Left lung (tissue), 10 donors: ENCODE measurements around the gene ADAM15. TPM values are rescaled to one million over a fixed set of nuclear protein-coding genes. Genes with fewer than 3 reads are reported as not detected.

Source experiments
- ATAC-seq: fragments of 200-7000 bp; cut with Tn5 transposase; one replicate; pipeline ENCODE4 v1.9.1; 2020; ENCODE audit warnings: moderate library complexity
- DNase-seq, 4 donors: peaks; one replicate each; pipeline ENCODE4 v3.0.0-alpha.2; 2013 to 2020
- H3K27ac ChIP-seq, 2 donors: fragments of 200-600 bp; sonication (generic) in 1 of 2; one replicate each; pipeline versions ENCODE4 v1.5.0 to v1.8.0; 2020 to 2021
- H3K27me3 ChIP-seq, 2 donors: fragments of 200-600 bp; sonication (generic) in 1 of 2; one replicate each; pipeline versions ENCODE4 v1.5.0 to v1.8.0; 2020 to 2021
- H3K36me3 ChIP-seq, 2 donors: fragments of 200-600 bp; sonication (generic) in 1 of 2; one replicate each; pipeline versions ENCODE4 v1.5.0 to v1.8.0; 2020 to 2021
- H3K4me1 ChIP-seq, 2 donors: fragments of 200-600 bp; one replicate each; pipeline ENCODE4 v1.8.0; 2021
- H3K4me3 ChIP-seq, 2 donors: fragments of 200-600 bp; sonication (generic) in 1 of 2; one replicate each; pipeline versions ENCODE4 v1.5.0 to v1.8.0; 2020 to 2021; ENCODE audit warnings: mild to moderate bottlenecking in 1 of 2
- H3K9me3 ChIP-seq, 2 donors: fragments of 200-600 bp; sonication (generic) in 1 of 2; one replicate each; pipeline versions ENCODE4 v1.5.0 to v1.8.0; 2020 to 2021
- CTCF ChIP-seq, 2 donors: fragments of 200-600 bp; sonication (generic) in 1 of 2; IDR thresholded peaks; one replicate each; pipeline versions ENCODE4 v1.5.0 to v1.8.0; 2021; ENCODE audit warnings: antibody characterized with exemption in 2 of 2
- intact Hi-C, 2 donors: fragments of 100-400 bp; cut with DNase I; formaldehyde crosslinking; loops; one replicate each; pipeline versions ENCODE4 v1.11.2 to v1.14.2; 2022
- polyA plus RNA-seq, 6 donors: library from polyadenylated mRNA; unstranded; fragments of 120-200 nt; gene quantifications; one replicate each; pipeline ENCODE4 v1.2.1, GENCODE V29; 2013; ENCODE audit not compliant: insufficient read length in 6 of 6
- total RNA-seq, 2 donors: library from RNA; stranded (reverse); fragmentation: NEBNext Ultra II Directional; extraction: Animal tissue kit (Norgen Biotek cat#: 25700); gene quantifications; one replicate each; pipeline ENCODE4 v1.2.1, GENCODE V29; 2021
- donor health status: DM: no; HTN: yes; CAD: no.
- donor health status: DM: no; HTN: no; CAD: no.

Gene ADAM15
- total and polyA plus RNA-seq, 8 donors = 54.4 to 172 (median 78.2) TPM

GRCh38 chr1:155066777-155067176 is 15.7 kb downstream of the ADAM15 start:
- intact Hi-C loops = loop anchor here in 1 of 2 donors (10.0 kb wide), 1 partner anchor 112 kb away; the partner anchor contains the start of gene PBXIP1
- no peak for TF ChIP-seq CTCF (IDR thresholded peaks at IDR 0.05)
- DNase-seq (no peak), ATAC-seq (no peak)
- peaks cover 0 to 32% of the 10 kb centered on the region in 2 donors for H3K36me3 ChIP-seq
- no peak overlapping the region for H3K27ac ChIP-seq
- H3K27me3 ChIP-seq = no peaks in the 10 kb centered on the region
- H3K9me3 ChIP-seq = no peaks in the 10 kb centered on the region
- H3K4me3 ChIP-seq = no peak overlapping the region
- H3K4me1 ChIP-seq = peaks cover 24 to 56% of the 10 kb centered on the region in 2 donors

GRCh38 chr1:155068599-155068998 is 17.5 kb downstream of the ADAM15 start:
- H3K36me3 ChIP-seq = peaks cover 0 to 25% of the 10 kb centered on the region in 2 donors
- intact Hi-C loops = loop anchor here in 1 of 2 donors (10.0 kb wide), 1 partner anchor 114 kb away; the partner anchor contains the start of gene PBXIP1
- no peaks in the 10 kb centered on the region for H3K27me3 ChIP-seq
- ATAC-seq (no peak), DNase-seq (no peak)
- TF ChIP-seq CTCF (IDR thresholded peaks at IDR 0.05) = no peak
- H3K4me3 ChIP-seq = no peak overlapping the region
- H3K9me3 ChIP-seq = no peaks in the 10 kb centered on the region
- H3K4me1 ChIP-seq = peaks cover 12 to 42% of the 10 kb centered on the region in 2 donors
- no peak overlapping the region for H3K27ac ChIP-seq

GRCh38 chr1:155069551-155070157 is 18.5 kb downstream of the ADAM15 start:
- ATAC-seq (no peak), DNase-seq (no peak)
- intact Hi-C loops = loop anchor here in 1 of 2 donors (10.0 kb wide), 1 partner anchor 115 kb away; the partner anchor contains the start of gene PBXIP1

GRCh38 chr1:155070158-155070621 is 19.1 kb downstream of the ADAM15 start:
- Histone ChIP-seq H3K4me1 (peaks cover 12 to 27% of the 10 kb centered on the region in 2 donors), H3K4me3 (peak overlapping the region in 1 of 2 donors; percentile 39), H3K27me3 (no peaks in the 10 kb centered on the region), H3K9me3 (no peaks in the 10 kb centered on the region), H3K27ac (no peak overlapping the region), H3K36me3 (peaks cover 0 to 25% of the 10 kb centered on the region in 2 donors)
- TF ChIP-seq CTCF (IDR thresholded peaks at IDR 0.05) = no peak
- DNase-seq = peak in 1 of 4 donors; percentile 27
- no peak for ATAC-seq
- intact Hi-C loops = no loop called here

More at GRCh38 chr1:155069551-155070157, 18.5 kb downstream of the ADAM15 start:
- no peak for TF ChIP-seq CTCF (IDR thresholded peaks at IDR 0.05)
- no peaks in the 10 kb centered on the region for H3K27me3 ChIP-seq
- H3K27ac ChIP-seq = no peak overlapping the region
- H3K9me3 ChIP-seq = no peaks in the 10 kb centered on the region
- peaks cover 0 to 25% of the 10 kb centered on the region in 2 donors for H3K36me3 ChIP-seq
- H3K4me1 ChIP-seq = peaks cover 12 to 31% of the 10 kb centered on the region in 2 donors
- no peak overlapping the region for H3K4me3 ChIP-seq

- Histone ChIP-seq H3K27me3 (no peaks in the 10 kb centered on the region), H3K36me3 (peaks cover 0 to 25% of the 10 kb centered on the region in 2 donors), H3K4me3 (peak overlapping the region; percentile 39 to 40), H3K9me3 (no peaks in the 10 kb centered on the region), H3K4me1 (peaks cover 12 to 27% of the 10 kb centered on the region in 2 donors), H3K27ac (peak overlapping the region in 1 of 2 donors; percentile 58)
- ATAC-seq (peak; percentile 92), DNase-seq (peak; percentile 62 to 92 (median 84))
- TF ChIP-seq CTCF (IDR thresholded peaks at IDR 0.05) = peak in 1 of 2 donors; percentile 48
- intact Hi-C loops = no loop called here
Observed at GRCh38 chr1:155070721-155071569, 19.8 kb downstream of the ADAM15 start.
